H9 (cell line): ENCODE results near the gene IRX2. TPM values are rescaled to one million over a fixed set of nuclear protein-coding genes. Genes with fewer than 3 reads are reported as not detected.

Source experiments
- DNase-seq: peaks from one replicate; pipeline ENCODE4 v3.0.0-alpha.2; 2017
- H2AFZ ChIP-seq: one replicate; pipeline ENCODE4 v1.6.1; 2013; ENCODE audit warnings: mild to moderate bottlenecking, low read length, control low read depth, moderate library complexity
- H2AK5ac ChIP-seq: 2 replicates; pipeline ENCODE4 v1.6.1; 2013; ENCODE audit warnings: low read length, control low read depth, mixed read lengths; ENCODE audit not compliant: insufficient read length
- H2BK120ac ChIP-seq: one replicate; pipeline ENCODE4 v1.6.1; 2013; ENCODE audit warnings: low read depth, mild to moderate bottlenecking, low read length, control low read depth, inconsistent platforms; ENCODE audit not compliant: poor library complexity, severe bottlenecking
- H2BK12ac ChIP-seq: 2 replicates; pipeline ENCODE4 v1.6.1; 2013; ENCODE audit warnings: low read length, control low read depth, mixed read lengths, low read depth; ENCODE audit not compliant: insufficient read length
- H2BK15ac ChIP-seq: 2 replicates; pipeline ENCODE4 v1.6.1; 2013; ENCODE audit warnings: low read depth, low read length, control low read depth
- H2BK20ac ChIP-seq: one replicate; pipeline ENCODE4 v1.6.1; 2013; ENCODE audit warnings: low read depth, mild to moderate bottlenecking, low read length, control low read depth, inconsistent platforms; ENCODE audit not compliant: poor library complexity, severe bottlenecking
- H2BK5ac ChIP-seq: 2 replicates; pipeline ENCODE4 v1.6.1; 2013; ENCODE audit warnings: low read length, control low read depth, mixed read lengths; ENCODE audit not compliant: insufficient read length
- H3K14ac ChIP-seq: 2 replicates; pipeline ENCODE4 v1.6.1; 2013; ENCODE audit warnings: low read length, control low read depth; ENCODE audit not compliant: insufficient read depth
- H3K18ac ChIP-seq: 2 replicates; pipeline ENCODE4 v1.6.1; 2013; ENCODE audit warnings: low read depth, mild to moderate bottlenecking, mixed read lengths, low read length, control low read depth; ENCODE audit not compliant: insufficient read length
- H3K23ac ChIP-seq: 2 replicates; pipeline ENCODE4 v1.6.1; 2013; ENCODE audit warnings: low read length, control low read depth, mixed read lengths, low read depth; ENCODE audit not compliant: insufficient read length
- H3K23me2 ChIP-seq: 2 replicates; pipeline ENCODE4 v1.6.1; 2013; ENCODE audit warnings: low read depth, mild to moderate bottlenecking, mixed read lengths, low read length, control low read depth; ENCODE audit not compliant: insufficient read length, poor library complexity, severe bottlenecking
- H3K27ac ChIP-seq: 2 replicates; pipeline ENCODE4 v1.5.1; 2013; ENCODE audit warnings: low read length, control low read depth, mixed read lengths, low read depth; ENCODE audit not compliant: insufficient read length
- H3K27me3 ChIP-seq: 2 replicates; pipeline ENCODE4 v1.6.1; 2013; ENCODE audit warnings: low read length, control low read depth, inconsistent platforms; ENCODE audit not compliant: insufficient read depth
- H3K4ac ChIP-seq: 2 replicates; pipeline ENCODE4 v1.6.1; 2013; ENCODE audit warnings: low read depth, mild to moderate bottlenecking, control low read depth, inconsistent platforms, low read length, moderate library complexity
- H3K4me1 ChIP-seq: 2 replicates; pipeline ENCODE4 v1.6.1; 2013; ENCODE audit warnings: low read length, control low read depth, inconsistent platforms; ENCODE audit not compliant: insufficient read depth
- H3K4me2 ChIP-seq: 2 replicates; pipeline ENCODE4 v1.6.1; 2013; ENCODE audit warnings: low read length, control low read depth, mixed read lengths; ENCODE audit not compliant: insufficient read length, insufficient read depth
- H3K56ac ChIP-seq: 2 replicates; pipeline ENCODE4 v1.6.1; 2013; ENCODE audit warnings: low read depth, mild to moderate bottlenecking, mixed read lengths, low read length, control low read depth; ENCODE audit not compliant: insufficient read length
- H3K79me1 ChIP-seq: 2 replicates; pipeline ENCODE4 v1.6.1; 2013; ENCODE audit warnings: low read depth, mild to moderate bottlenecking, moderate library complexity, low read length, control low read depth, inconsistent platforms; ENCODE audit not compliant: insufficient read depth, poor library complexity, severe bottlenecking
- H3K79me2 ChIP-seq: 2 replicates; pipeline ENCODE4 v1.6.1; 2013; ENCODE audit warnings: low read length, control low read depth, inconsistent platforms; ENCODE audit not compliant: insufficient read depth
- H3K9ac ChIP-seq: 2 replicates; pipeline ENCODE4 v1.6.1; 2013; ENCODE audit warnings: low read length, control low read depth, mixed read lengths; ENCODE audit not compliant: insufficient read length; ENCODE audit errors: extremely low read depth
- H3K9me3 ChIP-seq: one replicate; pipeline ENCODE4 v1.6.1; 2013; ENCODE audit warnings: low read depth, low read length, inconsistent platforms; ENCODE audit not compliant: control insufficient read depth
- H3T11ph ChIP-seq: one replicate; pipeline ENCODE4 v1.6.1; 2013; ENCODE audit warnings: mild to moderate bottlenecking, low read length, control low read depth, inconsistent platforms
- H4K20me1 ChIP-seq: one replicate; pipeline ENCODE4 v1.6.1; 2013; ENCODE audit not compliant: control insufficient read depth, insufficient read length, insufficient read depth
- H4K5ac ChIP-seq: 2 replicates; pipeline ENCODE4 v1.6.1; 2013; ENCODE audit warnings: low read depth, mild to moderate bottlenecking, mixed read lengths, low read length, control low read depth; ENCODE audit not compliant: insufficient read length
- H4K8ac ChIP-seq: replicated peaks from 2 replicates; pipeline ENCODE4 v1.6.1; 2013; ENCODE audit warnings: low read length, control low read depth, mixed read lengths, low read depth; ENCODE audit not compliant: insufficient read length
- H4K91ac ChIP-seq: 2 replicates; pipeline ENCODE4 v1.6.1; 2013; ENCODE audit warnings: low read depth, mild to moderate bottlenecking, moderate library complexity, mixed read lengths, low read length, control low read depth; ENCODE audit not compliant: insufficient read length
- H3K27ac Mint-ChIP-seq, 3 experiments: 2 replicates in 2 of 3; 3 replicates in 1 of 3; pipeline ENCODE4 v1.8.0; 2020 to 2021; ENCODE audit warnings: mixed read lengths in 3 of 3, mild to moderate bottlenecking in 1 of 3, moderate library complexity in 1 of 3
- H3K27me3 Mint-ChIP-seq: 2 replicates; pipeline ENCODE4 v1.8.0; 2021; ENCODE audit warnings: low read depth, mild to moderate bottlenecking, moderate library complexity, mixed read lengths
- H3K36me3 Mint-ChIP-seq, 3 experiments: 2 replicates in 2 of 3; 3 replicates in 1 of 3; pipeline ENCODE4 v1.8.0; 2020 to 2021; ENCODE audit warnings: low read depth in 3 of 3, mixed read lengths in 3 of 3; ENCODE audit not compliant: insufficient read depth in 1 of 3
- H3K4me1 Mint-ChIP-seq, 2 experiments: 2 replicates each; pipeline ENCODE4 v1.8.0; 2020; ENCODE audit warnings: mixed read lengths in 2 of 2
- H3K4me3 Mint-ChIP-seq, 2 experiments: 2 replicates in 1 of 2; 3 replicates in 1 of 2; pipeline ENCODE4 v1.8.0; 2020 to 2021; ENCODE audit warnings: mild to moderate bottlenecking in 2 of 2, mixed read lengths in 2 of 2, moderate library complexity in 1 of 2
- H3K9me3 Mint-ChIP-seq, 2 experiments: 2 replicates in 1 of 2; 3 replicates in 1 of 2; pipeline ENCODE4 v1.8.0; 2020; ENCODE audit warnings: mild to moderate bottlenecking in 2 of 2, mixed read lengths in 2 of 2, moderate library complexity in 1 of 2
- WGBS: extraction: QIAGEN DNeasy Blood & Tissue Kit; methylation state at CpG from one replicate; pipeline ENCODE4 v1.1.7; 2013; ENCODE audit warnings: missing lambda C conversion rate, low lambda C conversion rate, mixed read lengths; ENCODE audit not compliant: insufficient read length; ENCODE audit errors: extremely low coverage; 5-methylcytosine and 5-hydroxymethylcytosine counted together
- total RNA-seq: library from RNA; stranded (reverse); gene quantifications from 2 replicates; pipeline ENCODE4 v1.2.1, GENCODE V29; 2021
- TF ChIP-seq, protein P1 (sequence below): fragments of 200-600 bp; sonication (generic); conservative IDR thresholded peaks from 3 replicates; pipeline ENCODE4 v1.8.0; 2021; ENCODE audit warnings: antibody characterized with exemption, mild to moderate bottlenecking

Gene IRX2
- total RNA-seq, 1 experiment from 2014 or later, result 91.6 TPM

GRCh38 chr5:2750758-2751464 lies 566 bp downstream of the IRX2 start:
- Histone ChIP-seq H4K8ac (no peak overlapping the region), H2BK5ac (no peak overlapping the region), H4K5ac (no peak overlapping the region), H3K79me2 (no peaks in the 10 kb centered on the region; the same call in 1 of the 2 replicates), H2AFZ (no peak overlapping the region), H3K4ac (0 out of 2 replicates have a peak overlapping the region, but pooled peaks have one; percentile 34), H3T11ph (no peak overlapping the region), H3K14ac (peak overlapping the region; percentile 95), H3K27ac (no peak overlapping the region), H4K20me1 (no peaks in the 10 kb centered on the region), H3K9me3 (no peaks in the 10 kb centered on the region), H3K23ac (no peak overlapping the region), H2BK12ac (no peak overlapping the region), H3K79me1 (no peaks in the 10 kb centered on the region), H3K27me3 (peaks cover 20% of the 10 kb centered on the region; the same call in 1 of the 2 replicates), H2BK20ac (no peak overlapping the region), H3K18ac (peak overlapping the region; percentile 95), H2BK120ac (no peak overlapping the region), H2AK5ac (no peak overlapping the region), H3K4me1 (no peaks in the 10 kb centered on the region; the same call in 1 of the 2 replicates), H3K56ac (no peak overlapping the region), H2BK15ac (no peak overlapping the region), H3K9ac (peak overlapping the region; percentile 85), H3K4me2 (peak overlapping the region; percentile 66), H4K91ac (no peak overlapping the region), H3K23me2 (peaks cover 42% of the 10 kb centered on the region)
- H3K36me3 Mint-ChIP-seq, result peaks cover 12 to 41% (median 33%) of the 10 kb centered on the region in 3 experiments
- TF ChIP-seq, protein P1, sequence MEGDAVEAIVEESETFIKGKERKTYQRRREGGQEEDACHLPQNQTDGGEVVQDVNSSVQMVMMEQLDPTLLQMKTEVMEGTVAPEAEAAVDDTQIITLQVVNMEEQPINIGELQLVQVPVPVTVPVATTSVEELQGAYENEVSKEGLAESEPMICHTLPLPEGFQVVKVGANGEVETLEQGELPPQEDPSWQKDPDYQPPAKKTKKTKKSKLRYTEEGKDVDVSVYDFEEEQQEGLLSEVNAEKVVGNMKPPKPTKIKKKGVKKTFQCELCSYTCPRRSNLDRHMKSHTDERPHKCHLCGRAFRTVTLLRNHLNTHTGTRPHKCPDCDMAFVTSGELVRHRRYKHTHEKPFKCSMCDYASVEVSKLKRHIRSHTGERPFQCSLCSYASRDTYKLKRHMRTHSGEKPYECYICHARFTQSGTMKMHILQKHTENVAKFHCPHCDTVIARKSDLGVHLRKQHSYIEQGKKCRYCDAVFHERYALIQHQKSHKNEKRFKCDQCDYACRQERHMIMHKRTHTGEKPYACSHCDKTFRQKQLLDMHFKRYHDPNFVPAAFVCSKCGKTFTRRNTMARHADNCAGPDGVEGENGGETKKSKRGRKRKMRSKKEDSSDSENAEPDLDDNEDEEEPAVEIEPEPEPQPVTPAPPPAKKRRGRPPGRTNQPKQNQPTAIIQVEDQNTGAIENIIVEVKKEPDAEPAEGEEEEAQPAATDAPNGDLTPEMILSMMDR, result no peak
- peaks cover 54% of the 10 kb centered on the region for H3K27me3 Mint-ChIP-seq
- H3K4me1 Mint-ChIP-seq, result peaks cover 42 to 50% of the 10 kb centered on the region in 2 experiments
- H3K27ac Mint-ChIP-seq, result no peak overlapping the region
- no CpG with 5 or more reads among the region's 110 CpGs for WGBS
- peaks cover 4 to 5% of the 10 kb centered on the region in 2 experiments; a peak in 3 of 5 replicates for H3K9me3 Mint-ChIP-seq
- H3K4me3 Mint-ChIP-seq, result peak overlapping the region; percentile 86 to 88
- no peak for DNase-seq
